IgD-negative memory B cell (primary cell): ENCODE data around the gene KASH5. TPM values are rescaled to one million over a fixed set of nuclear protein-coding genes. Genes with fewer than 3 reads are reported as not detected.
"Not testable (repeated sequence)": the region's sequence is repeated elsewhere in the genome, so short reads cannot be mapped to it uniquely, and the experiment has no call there.

Experiments used
- H3K27ac Mint-ChIP-seq, 3 donors: one replicate each; pipeline ENCODE4 v1.8.0; 2020 to 2022; ENCODE audit warnings: mild to moderate bottlenecking in 3 of 3, mixed read lengths in 3 of 3, moderate library complexity in 1 of 3
- H3K27me3 Mint-ChIP-seq: one replicate; pipeline ENCODE4 v1.8.0; 2021; ENCODE audit warnings: mixed read lengths
- H3K36me3 Mint-ChIP-seq: one replicate; pipeline ENCODE4 v1.8.0; 2020; ENCODE audit warnings: mild to moderate bottlenecking, mixed read lengths
- H3K4me1 Mint-ChIP-seq, 3 donors: one replicate each; pipeline ENCODE4 v1.8.0; 2020 to 2022; ENCODE audit warnings: mixed read lengths in 3 of 3, mild to moderate bottlenecking in 1 of 3
- H3K4me3 Mint-ChIP-seq, 4 donors: one replicate each; pipeline ENCODE4 v1.8.0; 2020 to 2022; ENCODE audit warnings: mild to moderate bottlenecking in 4 of 4, mixed read lengths in 4 of 4, moderate library complexity in 3 of 4
- H3K9me3 Mint-ChIP-seq, 3 donors: one replicate each; pipeline ENCODE4 v1.8.0; 2020 to 2021; ENCODE audit warnings: mixed read lengths in 3 of 3, mild to moderate bottlenecking in 1 of 3
- polyA plus RNA-seq: library from polyadenylated mRNA; unstranded; fragments of 300-500 nt; fragmentation: Illumina TruSeq; gene quantifications from one replicate; pipeline ENCODE4 v1.2.3, GENCODE V29; 2021

KASH5 gene
- polyA plus RNA-seq, 1 donor from 2014 or later: not detected

GRCh38 chr19:49453757-49454240 is 65.8 kb downstream of the KASH5 start:
- H3K27ac Mint-ChIP-seq: peak overlapping the region; percentile 79 to 100 (median 99)
- no peaks in the 10 kb centered on the region for H3K27me3 Mint-ChIP-seq
- H3K4me3 Mint-ChIP-seq: peak overlapping the region; percentile 91 to 100 (median 98)
- H3K4me1 Mint-ChIP-seq: peaks cover 19 to 31% (median 22%) of the 10 kb centered on the region in 3 donors
- H3K36me3 Mint-ChIP-seq: peaks cover 3% of the 10 kb centered on the region
- H3K9me3 Mint-ChIP-seq: no peaks in the 10 kb centered on the region

GRCh38 chr19:49455773-49456172 is 67.7 kb downstream of the KASH5 start:
- Mint-ChIP-seq H3K4me1 (peaks cover 14 to 21% (median 15%) of the 10 kb centered on the region in 3 donors), H3K27me3 (no peaks in the 10 kb centered on the region), H3K36me3 (peaks cover 3% of the 10 kb centered on the region), H3K27ac (peak overlapping the region in 1 of 3 donors; percentile 43), H3K9me3 (no peaks in the 10 kb centered on the region), H3K4me3 (peak overlapping the region in 2 of 4 donors; percentile 13 to 51)

GRCh38 chr19:49456326-49456725 is 68.3 kb downstream of the KASH5 start:
- H3K4me3 Mint-ChIP-seq: peak overlapping the region in 3 of 4 donors; percentile 13 to 71 (median 51)
- H3K27ac Mint-ChIP-seq: peak overlapping the region in 1 of 3 donors; percentile 46
- peaks cover 3% of the 10 kb centered on the region for H3K36me3 Mint-ChIP-seq
- peaks cover 14 to 20% (median 15%) of the 10 kb centered on the region in 3 donors for H3K4me1 Mint-ChIP-seq
- H3K27me3 Mint-ChIP-seq: no peaks in the 10 kb centered on the region
- H3K9me3 Mint-ChIP-seq: no peaks in the 10 kb centered on the region

GRCh38 chr19:49458567-49458903 is 70.5 kb downstream of the KASH5 start:
- peaks cover 2% of the 10 kb centered on the region for H3K36me3 Mint-ChIP-seq
- H3K27ac Mint-ChIP-seq: peak overlapping the region in 1 of 3 donors; percentile 75
- no peaks in the 10 kb centered on the region for H3K9me3 Mint-ChIP-seq
- no peaks in the 10 kb centered on the region for H3K27me3 Mint-ChIP-seq
- peak overlapping the region in 2 of 4 donors; percentile 12 to 27 for H3K4me3 Mint-ChIP-seq
- peaks cover 1 to 9% (median 5%) of the 10 kb centered on the region in 3 donors for H3K4me1 Mint-ChIP-seq

GRCh38 chr19:49459388-49459787 is 71.3 kb downstream of the KASH5 start:
- Mint-ChIP-seq H3K27me3 (no peaks in the 10 kb centered on the region), H3K4me1 (peaks cover 0 to 5% (median 4%) of the 10 kb centered on the region in 3 donors), H3K9me3 (no peaks in the 10 kb centered on the region), H3K4me3 (no peak overlapping the region), H3K36me3 (peaks cover 2% of the 10 kb centered on the region), H3K27ac (peak overlapping the region in 2 of 3 donors; percentile 13 to 75)

- H3K27me3 Mint-ChIP-seq, H3K4me1 Mint-ChIP-seq, H3K4me3 Mint-ChIP-seq, H3K36me3 Mint-ChIP-seq, H3K9me3 Mint-ChIP-seq, H3K27ac Mint-ChIP-seq: not testable (repeated sequence)
Measured at GRCh38 chr19:49461130-49461529, 73.1 kb downstream of the KASH5 start.

- no peak overlapping the region for H3K4me3 Mint-ChIP-seq
- peaks cover 0 to 2% (median 2%) of the 10 kb centered on the region in 3 donors for H3K4me1 Mint-ChIP-seq
- H3K9me3 Mint-ChIP-seq: no peaks in the 10 kb centered on the region
- H3K36me3 Mint-ChIP-seq: no peaks in the 10 kb centered on the region
- H3K27ac Mint-ChIP-seq: no peak overlapping the region
- no peaks in the 10 kb centered on the region for H3K27me3 Mint-ChIP-seq
Measured at GRCh38 chr19:49461656-49462055, 73.6 kb downstream of the KASH5 start.

- Mint-ChIP-seq H3K27me3 (no peaks in the 10 kb centered on the region), H3K4me1 (no peaks in the 10 kb centered on the region), H3K4me3 (no peak overlapping the region), H3K27ac (peak overlapping the region in 1 of 3 donors; percentile 39), H3K9me3 (no peaks in the 10 kb centered on the region), H3K36me3 (no peaks in the 10 kb centered on the region)
Measured at GRCh38 chr19:49462492-49462891, 74.4 kb downstream of the KASH5 start.

- no peak overlapping the region for H3K4me3 Mint-ChIP-seq
- H3K4me1 Mint-ChIP-seq: peaks cover 3 to 7% (median 6%) of the 10 kb centered on the region in 3 donors
- H3K27ac Mint-ChIP-seq: peak overlapping the region in 2 of 3 donors; percentile 80 to 84
- peaks cover 3% of the 10 kb centered on the region for H3K36me3 Mint-ChIP-seq
- H3K9me3 Mint-ChIP-seq: no peaks in the 10 kb centered on the region
- no peaks in the 10 kb centered on the region for H3K27me3 Mint-ChIP-seq
Measured at GRCh38 chr19:49463960-49464740, 76.1 kb downstream of the KASH5 start.

- peak overlapping the region in 2 of 3 donors; percentile 80 to 84 for H3K27ac Mint-ChIP-seq
- H3K4me3 Mint-ChIP-seq: peak overlapping the region in 1 of 4 donors; percentile 27
- H3K4me1 Mint-ChIP-seq: peaks cover 9 to 13% (median 10%) of the 10 kb centered on the region in 3 donors
- no peaks in the 10 kb centered on the region for H3K9me3 Mint-ChIP-seq
- no peaks in the 10 kb centered on the region for H3K27me3 Mint-ChIP-seq
- H3K36me3 Mint-ChIP-seq: peaks cover 3% of the 10 kb centered on the region
Measured at GRCh38 chr19:49465371-49465770, 77.3 kb downstream of the KASH5 start.

Other genes starting within 250 kb of the KASH5 start
- not detected for gene HRC, start 232.9 kb upstream of the KASH5 start, polyA plus RNA-seq
- gene TRPM4, start 230.5 kb upstream of the KASH5 start, polyA plus RNA-seq: not detected
- 11.6 TPM for gene SLC6A16, start 63.1 kb upstream of the KASH5 start, polyA plus RNA-seq
- 754 TPM for gene CD37, start 52.8 kb upstream of the KASH5 start, polyA plus RNA-seq
- gene TEAD2, start 25.8 kb upstream of the KASH5 start, polyA plus RNA-seq: 6.3 TPM
- 1.1 TPM for gene DKKL1, start 24.4 kb upstream of the KASH5 start, polyA plus RNA-seq
- gene PTH2, start 35.2 kb downstream of the KASH5 start, polyA plus RNA-seq: not detected
- not detected for gene GFY, start 37.1 kb downstream of the KASH5 start, polyA plus RNA-seq
- gene SLC17A7, start 53.3 kb downstream of the KASH5 start, polyA plus RNA-seq: not detected
- 98.8 TPM for gene PIH1D1, start 63.6 kb downstream of the KASH5 start, polyA plus RNA-seq
- 67.5 TPM for gene ALDH16A1, start 65.0 kb downstream of the KASH5 start, polyA plus RNA-seq
- gene FLT3LG, start 86.0 kb downstream of the KASH5 start, polyA plus RNA-seq: 24.3 TPM
- gene RPL13A, start 99.4 kb downstream of the KASH5 start, polyA plus RNA-seq: 3,792 TPM
- gene RPS11, start 108.2 kb downstream of the KASH5 start, polyA plus RNA-seq: 3,702 TPM
- 60.8 TPM for gene FCGRT, start 124.4 kb downstream of the KASH5 start, polyA plus RNA-seq
- gene RCN3, start 139.8 kb downstream of the KASH5 start, polyA plus RNA-seq: 3.1 TPM
- gene NOSIP, start 192.3 kb downstream of the KASH5 start, polyA plus RNA-seq: 144 TPM
- 0.26 TPM for gene PRRG2, start 193.1 kb downstream of the KASH5 start, polyA plus RNA-seq
- gene PRR12, start 202.9 kb downstream of the KASH5 start, polyA plus RNA-seq: 0.70 TPM